K562 (cell line): ENCODE data around the gene SCIN. TPM values are rescaled to one million over a fixed set of nuclear protein-coding genes. Genes with fewer than 3 reads are reported as not detected.

Source experiments
- ATAC-seq: fragments of 200-7000 bp; cut with Tn5 transposase; 3 replicates; pipeline ENCODE4 v1.9.1; 2020; ENCODE audit warnings: moderate library complexity
- BruUV-seq: library from RNA; stranded (reverse); fragments of 400-500 nt; replicated peaks from 2 replicates; lab custom pipeline; 2021; lab: Mats Ljungman, UMichigan
- CTCF ChIA-PET: fragments of 300-600 bp; formaldehyde crosslinking; extraction: SDS; loops from one replicate; lab custom pipeline; 2021; ENCODE audit warnings: low intra/inter-chr PET ratio; lab: Yijun Ruan, JAX
- POLR2A ChIA-PET: fragments of 300-600, 350-650 bp; sonication (Branson Sonifier 250); formaldehyde crosslinking; extraction: SDS; loops from one replicate; lab custom pipeline; 2021; ENCODE audit warnings: antibody characterized with exemption, inconsistent platforms; lab: Yijun Ruan, JAX
- DNase-seq, 4 experiments: peaks; one replicate each; pipeline versions ENCODE4 v3.0.0 to v3.0.0-alpha.2; 2011 to 2018; ENCODE audit warnings: low spot score in 3 of 4, mixed read lengths in 3 of 4; ENCODE audit errors: extremely low read depth in 1 of 4
- FAIRE-seq: peaks from 2 replicates; lab custom pipeline; 2011; peaks lifted over from hg19 to GRCh38; lab: Jason Lieb, UNC
- H2AFZ ChIP-seq: 2 replicates; pipeline ENCODE4 v1.6.0; 2011; ENCODE audit warnings: low read depth, low read length, control low read depth, inconsistent platforms
- H3K27ac ChIP-seq: fragments of 200-600 bp; 3 replicates; pipeline ENCODE4 v1.8.0; 2011; ENCODE audit warnings: low read depth, mild to moderate bottlenecking, control low read depth, inconsistent platforms, low read length, moderate library complexity, mixed read lengths; ENCODE audit errors: extremely low read depth
- H3K27me3 ChIP-seq, 2 experiments: fragments of 300-600 bp in 1 of 2; 2 replicates in 1 of 2; 3 replicates in 1 of 2; pipeline versions ENCODE4 v1.6.0 to v1.8.0; 2011; ENCODE audit warnings: inconsistent platforms in 2 of 2, low read length in 2 of 2, mild to moderate bottlenecking in 1 of 2, mixed read lengths in 1 of 2, moderate library complexity in 1 of 2; ENCODE audit not compliant: control insufficient read depth in 2 of 2, insufficient read depth in 2 of 2
- H3K36me3 ChIP-seq: fragments of 300-600 bp; 3 replicates; pipeline ENCODE4 v1.8.0; 2011; ENCODE audit warnings: mild to moderate bottlenecking, low read length, inconsistent platforms; ENCODE audit not compliant: control insufficient read depth, insufficient read depth
- H3K4me1 ChIP-seq, 2 experiments: fragments of 200-600 bp in 1 of 2; replicated peaks in 1 of 2; 2 replicates in 1 of 2; 3 replicates in 1 of 2; pipeline versions ENCODE4 v1.5.1 to v1.8.0; 2011; ENCODE audit warnings: inconsistent platforms in 2 of 2, low read length in 2 of 2, mild to moderate bottlenecking in 1 of 2, mixed read lengths in 1 of 2, moderate library complexity in 1 of 2; ENCODE audit not compliant: control insufficient read depth in 2 of 2, insufficient read depth in 2 of 2
- H3K4me2 ChIP-seq: 2 replicates; pipeline ENCODE4 v1.6.1; 2011; ENCODE audit warnings: low read length, control low read depth, inconsistent platforms, mixed read lengths; ENCODE audit not compliant: insufficient read depth
- H3K4me3 ChIP-seq: fragments of 200-600 bp; sonication (generic), shearing (Covaris generic); 2 replicates; pipeline ENCODE4 v1.5.1; 2016; ENCODE audit warnings: control low read depth, inconsistent platforms
- H3K79me2 ChIP-seq: fragments of 200-600 bp; 3 replicates; pipeline ENCODE4 v1.8.0; 2011; ENCODE audit warnings: low read length, inconsistent platforms; ENCODE audit not compliant: control insufficient read depth, insufficient read depth
- H3K9ac ChIP-seq, 2 experiments: 2 replicates each; pipeline versions ENCODE4 v1.6.0 to v1.6.1; 2011; ENCODE audit warnings: low read depth in 2 of 2, low read length in 2 of 2, control low read depth in 1 of 2, inconsistent platforms in 1 of 2, mild to moderate bottlenecking in 1 of 2, mixed read lengths in 1 of 2; ENCODE audit not compliant: insufficient read depth in 1 of 2
- H3K9me1 ChIP-seq: one replicate; pipeline ENCODE4 v1.6.0; 2011; ENCODE audit warnings: inconsistent platforms, mild to moderate bottlenecking, low read length, moderate library complexity; ENCODE audit not compliant: control insufficient read depth, insufficient read depth
- H3K9me3 ChIP-seq: replicated peaks from 2 replicates; pipeline ENCODE4 v1.5.1; 2011; ENCODE audit warnings: low read depth, low read length, inconsistent platforms; ENCODE audit not compliant: control insufficient read depth, insufficient read depth
- H4K20me1 ChIP-seq: replicated peaks from 2 replicates; pipeline ENCODE4 v1.6.1; 2011; ENCODE audit warnings: low read length, inconsistent platforms, mixed read lengths; ENCODE audit not compliant: control insufficient read depth, insufficient read depth
- ATF4 ChIP-seq: fragments of 450-650 bp; formaldehyde crosslinking; IDR thresholded peaks from 2 replicates; pipeline ENCODE4 v1.4.0; 2022; ENCODE audit warnings: mild to moderate bottlenecking, moderate library complexity
- CBX3 ChIP-seq, 2 experiments: IDR thresholded peaks; 1 replicate in 1 of 2; 2 replicates in 1 of 2; pipeline ENCODE4 v1.6.1; 2012; ENCODE audit warnings: inconsistent platforms in 2 of 2, low read length in 2 of 2, borderline replicate concordance in 1 of 2, control low read depth in 1 of 2
- CEBPG ChIP-seq, 3 experiments: fragments of 200-800 bp in 1 of 3; sonication (Bioruptor generic) in 1 of 3; sonication (generic) in 1 of 3; formaldehyde crosslinking in 1 of 3; IDR thresholded peaks in 2 of 3; conservative IDR thresholded peaks in 1 of 3; 2 replicates each; pipeline versions ENCODE4 v1.6.1 to v1.8.0; 2016 to 2022; ENCODE audit warnings: missing compliant biosample characterization in 2 of 3, missing genetic modification characterization in 2 of 3, mild to moderate bottlenecking in 1 of 3, missing genetic modification reagents in 1 of 3
- DIDO1 ChIP-seq: fragments of 450-650 bp; IDR thresholded peaks from 2 replicates; pipeline ENCODE4 v1.6.1; 2016; ENCODE audit warnings: low read depth, missing biosample characterization, missing genetic modification characterization
- HDGF ChIP-seq: fragments of 450-650 bp; IDR thresholded peaks from 2 replicates; pipeline ENCODE4 v1.6.1; 2016
- ILF3 ChIP-seq: fragments of 450-650 bp; IDR thresholded peaks from 2 replicates; pipeline ENCODE4 v1.6.1; 2018; ENCODE audit warnings: antibody characterized with exemption, mild to moderate bottlenecking, moderate library complexity, borderline replicate concordance
- POU5F1 ChIP-seq: fragments of 150-350 bp; IDR thresholded peaks from 2 replicates; pipeline ENCODE4 v1.6.1; 2014; ENCODE audit warnings: borderline replicate concordance, low read length, low read depth, mild to moderate bottlenecking; ENCODE audit not compliant: partially characterized antibody
- SRSF9 ChIP-seq: fragments of 200-400 bp; formaldehyde crosslinking; IDR thresholded peaks from 2 replicates; pipeline ENCODE4 v1.6.1; 2017; ENCODE audit warnings: low read depth, low read length, borderline replicate concordance
- ZEB2 ChIP-seq: fragments of 450-650 bp; IDR thresholded peaks from 2 replicates; pipeline ENCODE4 v1.6.1; 2016
- ZNF274 ChIP-seq: IDR thresholded peaks from 2 replicates; pipeline ENCODE4 v1.6.1; 2011; ENCODE audit warnings: low read depth, mild to moderate bottlenecking, low read length, moderate library complexity, borderline replicate concordance
- ZNF592 ChIP-seq: fragments of 450-650 bp; IDR thresholded peaks from 2 replicates; pipeline ENCODE4 v1.6.1; 2017; ENCODE audit warnings: antibody characterized with exemption, mild to moderate bottlenecking
- WGBS: fragments of 100-300 bp; shearing (Covaris generic); methylation state at CpG from one replicate; pipeline ENCODE4 v1.1.6; 2016; ENCODE audit warnings: low coverage, mixed read lengths; ENCODE audit not compliant: insufficient coverage; ENCODE audit errors: missing lambda C conversion rate; 5-methylcytosine and 5-hydroxymethylcytosine counted together
- in situ Hi-C: fragments of 300-500 bp; cut with MboI; formaldehyde crosslinking; loops from 4 replicates; pipeline ENCODE4 v1.15.0; 2018; ENCODE audit warnings: inconsistent platforms, mixed read lengths
- intact Hi-C: fragments of 100-400 bp; cut with micrococcal nuclease; formaldehyde crosslinking; loops from 2 replicates; pipeline ENCODE4 v1.14.2; 2022
- polyA plus RNA-seq, 8 experiments: library from polyadenylated mRNA; depleted of rRNA in 4 of 8; stranded (reverse) in 5 of 8; unstranded in 3 of 8; fragments of >200 nt; fragmentation: Nextera tagmentation in 2 of 8; fragmentation: Illumina TruSeq in 1 of 8; extraction: Ambion mirVana in 2 of 8; extraction: Trizol in 1 of 8; gene quantifications; 2 replicates each; pipeline versions ENCODE4 v1.2.1 to v1.2.3, GENCODE V29; 2011 to 2014; ENCODE audit warnings: inconsistent platforms in 1 of 8, missing spikeins in 1 of 8
- total RNA-seq, 7 experiments: library from RNA; depleted of rRNA in 6 of 7; stranded (reverse); fragments of >200 nt in 6 of 7; fragmentation: Illumina TruSeq in 2 of 7; extraction: Trizol in 2 of 7; gene quantifications; 2 replicates each; pipeline versions ENCODE4 v1.2.1 to v1.2.3, GENCODE V29; 2011 to 2021; ENCODE audit warnings: low replicate concordance in 1 of 7

Gene SCIN
- total and polyA plus RNA-seq, 9 of the 15 experiments (the other 6 are each of a cell fraction or from before 2014, with no cell fraction given) = 0.67 to 18.2 (median 10.6) TPM

GRCh38 chr7:12550956-12551355, 19.6 kb upstream of the SCIN start:
- H3K9ac ChIP-seq = no peak overlapping the region; a peak in 1 of 4 replicates
- BruUV-seq = no TSS peak
- H3K27me3 ChIP-seq = no peaks in the 10 kb centered on the region
- in situ Hi-C loops = no loop called here
- H3K27ac ChIP-seq = no peak overlapping the region
- POLR2A ChIA-PET = no interaction called here
- no peaks in the 10 kb centered on the region for H3K9me3 ChIP-seq
- TF ChIP-seq HDGF (no peak), ZNF274 (no peak), CBX3 (IDR thresholded peaks at IDR 0.05; ENCODE audit: borderline replicate concordance in 1 of 2, low read length in 2 of 2) (no peak)
- DNase-seq (no peak), ATAC-seq (no peak), FAIRE-seq (no peak)
- H3K4me2 ChIP-seq = no peak overlapping the region
- peak overlapping the region; percentile 46; the same call in 1 of the 2 replicates for H2AFZ ChIP-seq
- H4K20me1 ChIP-seq = no peaks in the 10 kb centered on the region
- CTCF ChIA-PET = no interaction called here
- intact Hi-C loops = no loop called here
- H3K4me1 ChIP-seq = no peaks in the 10 kb centered on the region
- WGBS = 76% methylated on average over 4 of the region's 4 CpGs
- H3K36me3 ChIP-seq = no peaks in the 10 kb centered on the region
- H3K79me2 ChIP-seq = no peaks in the 10 kb centered on the region
- no peak overlapping the region for H3K4me3 ChIP-seq
- H3K9me1 ChIP-seq = no peaks in the 10 kb centered on the region

GRCh38 chr7:12552876-12553275, 17.6 kb upstream of the SCIN start:
- ATAC-seq = no peak
- CTCF ChIA-PET = no interaction called here
- DNase-seq = no peak
- FAIRE-seq = no peak
- BruUV-seq = no TSS peak
- Histone ChIP-seq H2AFZ (no peak overlapping the region), H3K9ac (no peak overlapping the region), H3K27ac (no peak overlapping the region), H3K79me2 (no peaks in the 10 kb centered on the region), H3K4me1 (no peaks in the 10 kb centered on the region), H3K4me3 (no peak overlapping the region), H3K27me3 (no peaks in the 10 kb centered on the region), H3K9me1 (no peaks in the 10 kb centered on the region), H3K9me3 (0 out of 2 replicates have a peak, but pooled peaks cover 4% of the 10 kb centered on the region), H4K20me1 (no peaks in the 10 kb centered on the region), H3K36me3 (no peaks in the 10 kb centered on the region)
- POLR2A ChIA-PET = no interaction called here
- in situ Hi-C loops = no loop called here
- WGBS = 69% methylated on average over 1 of the region's 1 CpG
- intact Hi-C loops = no loop called here
- TF ChIP-seq ILF3 = no peak
- no peak for TF ChIP-seq ZNF592
- no peak for TF ChIP-seq SRSF9
- TF ChIP-seq ZEB2 = no peak
- TF ChIP-seq ATF4 (CRISPR knock-in tag) = no peak
- no peak for TF ChIP-seq DIDO1 (tag)
- no peak for TF ChIP-seq POU5F1
- TF ChIP-seq CEBPG (CRISPR knock-in tag; IDR thresholded peaks at IDR 0.05) = no peak
- TF ChIP-seq CEBPG (tag; conservative IDR thresholded peaks at IDR 0.05 in 1 of 2, IDR thresholded peaks at IDR 0.05 in 1 of 2) = no peak
- TF ChIP-seq, all 486 proteins: peak for 0
- H3K4me2 ChIP-seq = no peak overlapping the region
